Gastroesophageal sphincter (tissue), 3 donors: Measurements from ENCODE around the gene SLC25A1.

Source experiments
- POLR2A ChIP-seq, 2 donors: fragments of 450-650 bp; IDR thresholded peaks; one replicate each; pipeline ENCODE4 v1.6.1; 2017; ENCODE audit warnings: antibody characterized with exemption in 2 of 2, mild to moderate bottlenecking in 2 of 2, moderate library complexity in 1 of 2
- POLR2AphosphoS5 ChIP-seq: sonication (generic); formaldehyde crosslinking; IDR thresholded peaks from one replicate; pipeline ENCODE4 v1.6.1; 2017; ENCODE audit warnings: antibody characterized with exemption
- TF ChIP-seq, protein P1 (sequence below), 4 experiments: fragments of 200-600 bp in 2 of 4; fragments of 450-650 bp in 2 of 4; sonication (generic) in 1 of 4; IDR thresholded peaks; one replicate each; pipeline ENCODE4 v1.5.1; 2017 to 2019; ENCODE audit warnings: antibody characterized with exemption in 4 of 4, mild to moderate bottlenecking in 2 of 4, moderate library complexity in 2 of 4

DNA sequence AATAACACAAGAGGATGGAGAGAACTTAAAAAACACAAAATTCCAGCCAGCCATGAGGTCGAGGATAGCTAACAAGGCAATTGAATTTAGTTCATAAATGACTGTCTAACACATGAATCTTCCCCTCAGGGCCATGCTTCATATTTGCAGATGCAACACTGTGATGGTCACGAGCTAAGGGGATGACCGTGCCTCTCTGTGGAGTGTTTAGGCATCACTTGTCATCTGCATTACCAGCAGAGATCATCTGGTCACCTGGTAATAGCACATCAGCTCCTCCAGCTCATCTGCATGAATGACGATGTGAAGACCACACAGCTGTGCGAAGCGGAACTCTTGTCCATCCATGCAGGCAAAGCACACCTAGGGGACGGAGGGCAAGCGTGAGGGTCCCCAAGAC lies 20.9 kb upstream of the SLC25A1 start:
- TF ChIP-seq, protein P1, sequence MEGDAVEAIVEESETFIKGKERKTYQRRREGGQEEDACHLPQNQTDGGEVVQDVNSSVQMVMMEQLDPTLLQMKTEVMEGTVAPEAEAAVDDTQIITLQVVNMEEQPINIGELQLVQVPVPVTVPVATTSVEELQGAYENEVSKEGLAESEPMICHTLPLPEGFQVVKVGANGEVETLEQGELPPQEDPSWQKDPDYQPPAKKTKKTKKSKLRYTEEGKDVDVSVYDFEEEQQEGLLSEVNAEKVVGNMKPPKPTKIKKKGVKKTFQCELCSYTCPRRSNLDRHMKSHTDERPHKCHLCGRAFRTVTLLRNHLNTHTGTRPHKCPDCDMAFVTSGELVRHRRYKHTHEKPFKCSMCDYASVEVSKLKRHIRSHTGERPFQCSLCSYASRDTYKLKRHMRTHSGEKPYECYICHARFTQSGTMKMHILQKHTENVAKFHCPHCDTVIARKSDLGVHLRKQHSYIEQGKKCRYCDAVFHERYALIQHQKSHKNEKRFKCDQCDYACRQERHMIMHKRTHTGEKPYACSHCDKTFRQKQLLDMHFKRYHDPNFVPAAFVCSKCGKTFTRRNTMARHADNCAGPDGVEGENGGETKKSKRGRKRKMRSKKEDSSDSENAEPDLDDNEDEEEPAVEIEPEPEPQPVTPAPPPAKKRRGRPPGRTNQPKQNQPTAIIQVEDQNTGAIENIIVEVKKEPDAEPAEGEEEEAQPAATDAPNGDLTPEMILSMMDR (IDR thresholded peaks at IDR 0.05) = no peak
- no peak for TF ChIP-seq POLR2A (IDR thresholded peaks at IDR 0.05)
- TF ChIP-seq POLR2AphosphoS5 = no peak
